Caco-2 (cell line): Measurements from ENCODE around the gene SLC6A15. TPM values are rescaled to one million over a fixed set of nuclear protein-coding genes. Genes with fewer than 3 reads are reported as not detected.

Experiments used
- BruUV-seq: library from RNA; stranded (reverse); fragments of 400-500 nt; replicated peaks from 2 replicates; lab custom pipeline; 2021; lab: Mats Ljungman, UMichigan
- CTCF ChIA-PET: fragments of 300-600 bp; sonication (Branson Sonifier 250); formaldehyde crosslinking; loops from one replicate; lab custom pipeline; 2022; ENCODE audit warnings: antibody characterized with exemption; lab: Charles Lee
- POLR2A ChIA-PET: fragments of 300-600 bp; sonication (Branson Sonifier 250); formaldehyde crosslinking; loops from one replicate; lab custom pipeline; 2022; ENCODE audit warnings: antibody characterized with exemption; lab: Charles Lee
- DNase-seq, 2 experiments: peaks; one replicate each; pipeline versions ENCODE4 v3.0.0 to v3.0.0-alpha.2; 2020 to 2022
- H3K27me3 ChIP-seq: replicated peaks from 2 replicates; pipeline ENCODE4 v1.6.0; 2011; ENCODE audit warnings: low read length; ENCODE audit not compliant: control insufficient read depth, insufficient read depth
- H3K36me3 ChIP-seq: 2 replicates; pipeline ENCODE4 v1.5.1; 2011; ENCODE audit warnings: low read length; ENCODE audit not compliant: control insufficient read depth, insufficient read depth
- H3K4me1 ChIP-seq: fragments of 250-450 bp; sonication (Bioruptor Pico); 2 replicates; pipeline ENCODE4 v1.5.1; 2020; ENCODE audit warnings: mild to moderate bottlenecking
- H3K4me3 ChIP-seq: 2 replicates; pipeline ENCODE4 v1.5.1; 2011; ENCODE audit warnings: low read depth, mild to moderate bottlenecking, control low read depth, low read length
- H3K9me3 ChIP-seq: fragments of 250-450 bp; sonication (Bioruptor Pico); 2 replicates; pipeline ENCODE4 v1.5.1; 2020; ENCODE audit warnings: mild to moderate bottlenecking, moderate library complexity
- H3K27ac Mint-ChIP-seq: one replicate; pipeline ENCODE4 v1.8.0; 2022; ENCODE audit warnings: mixed read lengths; ENCODE audit not compliant: unreplicated experiment
- H3K27me3 Mint-ChIP-seq: one replicate; pipeline ENCODE4 v1.8.0; 2022; ENCODE audit warnings: mixed read lengths; ENCODE audit not compliant: insufficient read depth, unreplicated experiment
- H3K36me3 Mint-ChIP-seq: one replicate; pipeline ENCODE4 v1.8.0; 2022; ENCODE audit warnings: mild to moderate bottlenecking, mixed read lengths; ENCODE audit not compliant: insufficient read depth, unreplicated experiment
- H3K4me1 Mint-ChIP-seq: one replicate; pipeline ENCODE4 v1.8.0; 2022; ENCODE audit warnings: low read depth, mixed read lengths; ENCODE audit not compliant: unreplicated experiment
- H3K4me3 Mint-ChIP-seq: one replicate; pipeline ENCODE4 v1.8.0; 2022; ENCODE audit warnings: mild to moderate bottlenecking, moderate library complexity, mixed read lengths; ENCODE audit not compliant: unreplicated experiment
- H3K9me3 Mint-ChIP-seq: one replicate; pipeline ENCODE4 v1.8.0; 2022; ENCODE audit warnings: mixed read lengths; ENCODE audit not compliant: unreplicated experiment
- CTCF ChIP-seq, 2 experiments: fragments of 200-600 bp in 1 of 2; IDR thresholded peaks; 1 replicate in 1 of 2; 2 replicates in 1 of 2; pipeline versions ENCODE4 v1.5.1 to v1.8.0; 2011 to 2022; ENCODE audit warnings: antibody characterized with exemption in 1 of 2, control low read depth in 1 of 2, inconsistent platforms in 1 of 2, low read depth in 1 of 2, low read length in 1 of 2, mild to moderate bottlenecking in 1 of 2, moderate library complexity in 1 of 2; ENCODE audit not compliant: insufficient read depth in 1 of 2, severe bottlenecking in 1 of 2, unreplicated experiment in 1 of 2
- intact Hi-C: fragments of 100-400 bp; cut with micrococcal nuclease; formaldehyde crosslinking; loops from one replicate; pipeline ENCODE4 v1.10.0; 2022; ENCODE audit not compliant: unreplicated experiment
- total RNA-seq: library from RNA; stranded (reverse); gene quantifications from 2 replicates; pipeline ENCODE4 v1.2.3, GENCODE V29; 2022

Gene SLC6A15
- total RNA-seq, 1 experiment from 2014 or later = not detected

GRCh38 chr12:84922693-84923092 is 10.1 kb upstream of the SLC6A15 start:
- intact Hi-C loops = no loop called here
- H3K4me1 Mint-ChIP-seq = no peaks in the 10 kb centered on the region
- no TSS peak for BruUV-seq
- Histone ChIP-seq H3K27me3 (no peaks in the 10 kb centered on the region), H3K9me3 (no peaks in the 10 kb centered on the region), H3K36me3 (no peaks in the 10 kb centered on the region), H3K4me3 (no peak overlapping the region), H3K4me1 (no peaks in the 10 kb centered on the region)
- no peak for TF ChIP-seq CTCF (IDR thresholded peaks at IDR 0.05; ENCODE audit: insufficient read depth in 1 of 2, low read depth in 1 of 2, low read length in 1 of 2, severe bottlenecking in 1 of 2, unreplicated experiment in 1 of 2)
- no peak overlapping the region for H3K27ac Mint-ChIP-seq
- H3K4me3 Mint-ChIP-seq = no peak overlapping the region
- CTCF ChIA-PET = no interaction called here
- H3K9me3 Mint-ChIP-seq = no peaks in the 10 kb centered on the region
- POLR2A ChIA-PET = no interaction called here
- H3K27me3 Mint-ChIP-seq = peaks cover 2% of the 10 kb centered on the region
- no peaks in the 10 kb centered on the region for H3K36me3 Mint-ChIP-seq
- DNase-seq = no peak

- no peaks in the 10 kb centered on the region for H3K4me1 Mint-ChIP-seq
- no peaks in the 10 kb centered on the region for H3K4me1 ChIP-seq
- intact Hi-C loops = no loop called here
- CTCF ChIA-PET = no interaction called here
- peaks cover 2% of the 10 kb centered on the region for H3K27me3 Mint-ChIP-seq
- POLR2A ChIA-PET = no interaction called here
- no TSS peak for BruUV-seq
- H3K27me3 ChIP-seq = no peaks in the 10 kb centered on the region
- no peak for DNase-seq
- H3K9me3 Mint-ChIP-seq = no peaks in the 10 kb centered on the region
- TF ChIP-seq CTCF (IDR thresholded peaks at IDR 0.05; ENCODE audit: insufficient read depth in 1 of 2, low read depth in 1 of 2, low read length in 1 of 2, severe bottlenecking in 1 of 2, unreplicated experiment in 1 of 2) = no peak
- H3K27ac Mint-ChIP-seq = no peak overlapping the region
- H3K4me3 ChIP-seq = no peak overlapping the region
- no peaks in the 10 kb centered on the region for H3K36me3 Mint-ChIP-seq
- no peaks in the 10 kb centered on the region for H3K36me3 ChIP-seq
- H3K4me3 Mint-ChIP-seq = no peak overlapping the region
- H3K9me3 ChIP-seq = no peaks in the 10 kb centered on the region
Measured at GRCh38 chr12:84920331-84920730, 7.7 kb upstream of the SLC6A15 start.

GRCh38 chr12:84919271-84919670 is 6.7 kb upstream of the SLC6A15 start:
- Mint-ChIP-seq H3K27me3 (peaks cover 2% of the 10 kb centered on the region), H3K4me1 (no peaks in the 10 kb centered on the region), H3K4me3 (no peak overlapping the region), H3K9me3 (no peaks in the 10 kb centered on the region), H3K36me3 (no peaks in the 10 kb centered on the region), H3K27ac (no peak overlapping the region)
- Histone ChIP-seq H3K4me3 (no peak overlapping the region), H3K9me3 (no peaks in the 10 kb centered on the region), H3K36me3 (no peaks in the 10 kb centered on the region), H3K4me1 (no peaks in the 10 kb centered on the region), H3K27me3 (no peaks in the 10 kb centered on the region)
- DNase-seq = no peak
- intact Hi-C loops = no loop called here
- no TSS peak for BruUV-seq
- TF ChIP-seq CTCF (IDR thresholded peaks at IDR 0.05; ENCODE audit: insufficient read depth in 1 of 2, low read depth in 1 of 2, low read length in 1 of 2, severe bottlenecking in 1 of 2, unreplicated experiment in 1 of 2) = no peak
- CTCF ChIA-PET = no interaction called here
- POLR2A ChIA-PET = no interaction called here
